Measurements from ENCODE around the gene PRRT2. TPM values are rescaled to one million over a fixed set of nuclear protein-coding genes. Genes with fewer than 3 reads are reported as not detected.

Gene PRRT2
- total RNA-seq, 4 donors from 2014 or later: 1.1 to 3.6 (median 1.4) TPM; not detected in 1

- no peak for DNase-seq (ENCODE audit: low spot score in 2 of 2)
- intact Hi-C loops (cut with DNase I; ENCODE audit: low total_unique reads): loop anchor here (10.0 kb wide), 1 partner anchor 137 kb away; no protein-coding TSS in a partner anchor
- 89 to 91% methylated on average over 22 to 23 of the region's 23 CpGs for WGBS, 2 donors
- H3K4me3 ChIP-seq (ENCODE audit: low read depth, poor library complexity, severe bottlenecking): no peak overlapping the region
- TF ChIP-seq CTCF (IDR thresholded peaks at IDR 0.05) (no peak), POLR2A (IDR thresholded peaks at IDR 0.05) (no peak)
These were observed 29.6 kb downstream of the PRRT2 start for GRCh38 chr16:29841631-29842030.

GRCh38 chr16:29842732-29843346 lies 30.8 kb downstream of the PRRT2 start:
- intact Hi-C loops (cut with DNase I; ENCODE audit: low total_unique reads): loop anchor here (10.0 kb wide), 1 partner anchor 138 kb away; no protein-coding TSS in a partner anchor
- WGBS, 2 donors: 92% methylated on average over 9 of the region's 9 CpGs
- H3K4me3 ChIP-seq (ENCODE audit: low read depth, poor library complexity, severe bottlenecking): no peak overlapping the region
- TF ChIP-seq POLR2A (IDR thresholded peaks at IDR 0.05) (no peak), CTCF (IDR thresholded peaks at IDR 0.05) (no peak)
- DNase-seq (ENCODE audit: low spot score in 2 of 2): no peak

GRCh38 chr16:29843931-29844330 lies 31.9 kb downstream of the PRRT2 start:
- H3K4me3 ChIP-seq (ENCODE audit: low read depth, poor library complexity, severe bottlenecking): no peak overlapping the region
- 88 to 92% methylated on average over 8 of the region's 8 CpGs for WGBS, 2 donors
- no peak for TF ChIP-seq CTCF (IDR thresholded peaks at IDR 0.05)
- TF ChIP-seq POLR2A (IDR thresholded peaks at IDR 0.05): no peak
- DNase-seq (ENCODE audit: low spot score in 2 of 2): no peak
- intact Hi-C loops (cut with DNase I; ENCODE audit: low total_unique reads): loop anchor here (10.0 kb wide), 1 partner anchor 139 kb away; no protein-coding TSS in a partner anchor

GRCh38 chr16:29844575-29845331 lies 32.8 kb downstream of the PRRT2 start:
- intact Hi-C loops (cut with DNase I; ENCODE audit: low total_unique reads): loop anchor here (10.0 kb wide), 1 partner anchor 140 kb away; no protein-coding TSS in a partner anchor
- TF ChIP-seq CTCF (IDR thresholded peaks at IDR 0.05) (no peak), POLR2A (IDR thresholded peaks at IDR 0.05) (no peak)
- WGBS, 2 donors: 89 to 92% methylated on average over 27 to 28 of the region's 28 CpGs
- H3K4me3 ChIP-seq (ENCODE audit: low read depth, poor library complexity, severe bottlenecking): no peak overlapping the region
- DNase-seq (ENCODE audit: low spot score in 2 of 2): no peak

GRCh38 chr16:29845656-29846055 lies 33.7 kb downstream of the PRRT2 start:
- TF ChIP-seq CTCF (IDR thresholded peaks at IDR 0.05): no peak
- TF ChIP-seq POLR2A (IDR thresholded peaks at IDR 0.05): no peak
- no peak for DNase-seq (ENCODE audit: low spot score in 2 of 2)
- intact Hi-C loops (cut with DNase I; ENCODE audit: low total_unique reads): loop anchor here (10.0 kb wide), 1 partner anchor 141 kb away; no protein-coding TSS in a partner anchor
- no peak overlapping the region for H3K4me3 ChIP-seq (ENCODE audit: low read depth, poor library complexity, severe bottlenecking)
- 92 to 96% methylated on average over 16 to 18 of the region's 18 CpGs for WGBS, 2 donors

Measured in lower leg skin (tissue), 4 donors.